Adipocyte (in vitro differentiated cells): ENCODE measurements around the gene CAMTA1.

Experiments used
- DNase-seq: peaks from one replicate; pipeline ENCODE4 v3.0.0-alpha.2; 2015; ENCODE audit warnings: low read depth
- H3K27me3 ChIP-seq: replicated peaks from 2 replicates; pipeline ENCODE4 v1.7.0; 2013; ENCODE audit warnings: mild to moderate bottlenecking, low read length, moderate library complexity; ENCODE audit not compliant: control insufficient read depth, insufficient read depth
- H3K36me3 ChIP-seq: 2 replicates; pipeline ENCODE4 v1.7.0; 2013; ENCODE audit warnings: low read length, mild to moderate bottlenecking, moderate library complexity; ENCODE audit not compliant: control insufficient read depth, insufficient read depth, severe bottlenecking
- H3K4me1 ChIP-seq: 2 replicates; pipeline ENCODE4 v1.7.0; 2013; ENCODE audit warnings: mild to moderate bottlenecking, low read length, moderate library complexity; ENCODE audit not compliant: control insufficient read depth, insufficient read depth
- H3K4me3 ChIP-seq: 2 replicates; pipeline ENCODE4 v1.7.0; 2013; ENCODE audit warnings: mild to moderate bottlenecking, low read length, moderate library complexity
- H3K9ac ChIP-seq: 2 replicates; pipeline ENCODE4 v1.7.0; 2013; ENCODE audit warnings: mild to moderate bottlenecking, low read length, moderate library complexity
- H3K9me3 ChIP-seq: 2 replicates; pipeline ENCODE4 v1.7.0; 2013; ENCODE audit warnings: mild to moderate bottlenecking, low read length, moderate library complexity; ENCODE audit not compliant: control insufficient read depth

Gene CAMTA1

GRCh38 chr1:7369866-7370265 is 584.6 kb downstream of the CAMTA1 start:
- peaks cover 3% of the 10 kb centered on the region for H3K4me1 ChIP-seq
- no peaks in the 10 kb centered on the region for H3K36me3 ChIP-seq
- no peak overlapping the region for H3K4me3 ChIP-seq
- no peaks in the 10 kb centered on the region for H3K9me3 ChIP-seq
- H3K9ac ChIP-seq: no peak overlapping the region
- DNase-seq: no peak
- peaks cover 15% of the 10 kb centered on the region for H3K27me3 ChIP-seq

GRCh38 chr1:7371926-7372325 is 586.7 kb downstream of the CAMTA1 start:
- Histone ChIP-seq H3K27me3 (peaks cover 11% of the 10 kb centered on the region), H3K4me3 (no peak overlapping the region), H3K9ac (no peak overlapping the region), H3K36me3 (no peaks in the 10 kb centered on the region), H3K4me1 (peaks cover 3% of the 10 kb centered on the region), H3K9me3 (no peaks in the 10 kb centered on the region)
- no peak for DNase-seq

- H3K27me3 ChIP-seq: peaks cover 11% of the 10 kb centered on the region
- no peak for DNase-seq
- no peaks in the 10 kb centered on the region for H3K36me3 ChIP-seq
- peaks cover 3% of the 10 kb centered on the region for H3K4me1 ChIP-seq
- H3K4me3 ChIP-seq: no peak overlapping the region
- no peaks in the 10 kb centered on the region for H3K9me3 ChIP-seq
- H3K9ac ChIP-seq: no peak overlapping the region
Observed at GRCh38 chr1:7372477-7373120, 587.3 kb downstream of the CAMTA1 start.

- DNase-seq: no peak
- Histone ChIP-seq H3K9me3 (no peaks in the 10 kb centered on the region), H3K4me3 (no peak overlapping the region), H3K9ac (no peak overlapping the region), H3K36me3 (no peaks in the 10 kb centered on the region), H3K27me3 (peaks cover 13% of the 10 kb centered on the region), H3K4me1 (peaks cover 3% of the 10 kb centered on the region)
Observed at GRCh38 chr1:7373251-7373650, 588.0 kb downstream of the CAMTA1 start.

GRCh38 chr1:7373876-7374562 is 588.8 kb downstream of the CAMTA1 start:
- Histone ChIP-seq H3K9ac (no peak overlapping the region), H3K36me3 (no peaks in the 10 kb centered on the region), H3K9me3 (peaks cover 3% of the 10 kb centered on the region), H3K4me3 (peak overlapping the region; percentile 3), H3K27me3 (peaks cover 13% of the 10 kb centered on the region), H3K4me1 (peaks cover 3% of the 10 kb centered on the region)
- DNase-seq: no peak

GRCh38 chr1:7374563-7375160 is 589.4 kb downstream of the CAMTA1 start:
- Histone ChIP-seq H3K4me3 (no peak overlapping the region), H3K36me3 (no peaks in the 10 kb centered on the region), H3K9ac (no peak overlapping the region), H3K27me3 (peaks cover 13% of the 10 kb centered on the region), H3K4me1 (peaks cover 6% of the 10 kb centered on the region), H3K9me3 (peaks cover 6% of the 10 kb centered on the region)
- no peak for DNase-seq

- H3K9ac ChIP-seq: no peak overlapping the region
- H3K9me3 ChIP-seq: peaks cover 6% of the 10 kb centered on the region
- H3K4me1 ChIP-seq: peaks cover 8% of the 10 kb centered on the region
- H3K4me3 ChIP-seq: no peak overlapping the region
- DNase-seq: no peak
- no peaks in the 10 kb centered on the region for H3K36me3 ChIP-seq
- H3K27me3 ChIP-seq: peaks cover 13% of the 10 kb centered on the region
Observed at GRCh38 chr1:7375329-7375728, 590.1 kb downstream of the CAMTA1 start.

GRCh38 chr1:7375781-7376660 is 590.8 kb downstream of the CAMTA1 start:
- Histone ChIP-seq H3K4me3 (no peak overlapping the region), H3K36me3 (no peaks in the 10 kb centered on the region), H3K9me3 (peaks cover 6% of the 10 kb centered on the region), H3K27me3 (peaks cover 13% of the 10 kb centered on the region), H3K9ac (no peak overlapping the region), H3K4me1 (peaks cover 8% of the 10 kb centered on the region)
- DNase-seq: no peak

GRCh38 chr1:7376676-7377075 is 591.4 kb downstream of the CAMTA1 start:
- Histone ChIP-seq H3K36me3 (no peaks in the 10 kb centered on the region), H3K4me3 (no peak overlapping the region), H3K4me1 (peaks cover 8% of the 10 kb centered on the region), H3K9me3 (peaks cover 6% of the 10 kb centered on the region), H3K27me3 (peaks cover 13% of the 10 kb centered on the region), H3K9ac (no peak overlapping the region)
- no peak for DNase-seq

- Histone ChIP-seq H3K4me1 (peaks cover 8% of the 10 kb centered on the region), H3K9ac (no peak overlapping the region), H3K27me3 (peaks cover 8% of the 10 kb centered on the region), H3K36me3 (no peaks in the 10 kb centered on the region), H3K4me3 (no peak overlapping the region), H3K9me3 (peaks cover 6% of the 10 kb centered on the region)
- no peak for DNase-seq
Observed at GRCh38 chr1:7378346-7379130, 593.3 kb downstream of the CAMTA1 start.
